ENCODE data around the gene MKKS.

MKKS gene

DNA sequence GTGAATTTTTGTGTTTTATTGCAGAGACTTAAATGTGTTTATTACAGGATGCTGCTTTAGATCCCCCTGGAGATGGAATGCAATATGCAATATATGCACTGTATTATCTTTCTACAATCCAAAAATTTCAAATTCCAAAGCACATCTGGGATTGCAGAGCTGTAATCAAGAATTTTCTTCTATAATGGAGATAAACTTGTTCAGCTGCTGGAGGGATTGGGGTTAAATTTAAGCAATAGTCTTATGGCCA is 66.4 kb downstream of the MKKS start:
- DNase-seq, result no peak

DNA sequence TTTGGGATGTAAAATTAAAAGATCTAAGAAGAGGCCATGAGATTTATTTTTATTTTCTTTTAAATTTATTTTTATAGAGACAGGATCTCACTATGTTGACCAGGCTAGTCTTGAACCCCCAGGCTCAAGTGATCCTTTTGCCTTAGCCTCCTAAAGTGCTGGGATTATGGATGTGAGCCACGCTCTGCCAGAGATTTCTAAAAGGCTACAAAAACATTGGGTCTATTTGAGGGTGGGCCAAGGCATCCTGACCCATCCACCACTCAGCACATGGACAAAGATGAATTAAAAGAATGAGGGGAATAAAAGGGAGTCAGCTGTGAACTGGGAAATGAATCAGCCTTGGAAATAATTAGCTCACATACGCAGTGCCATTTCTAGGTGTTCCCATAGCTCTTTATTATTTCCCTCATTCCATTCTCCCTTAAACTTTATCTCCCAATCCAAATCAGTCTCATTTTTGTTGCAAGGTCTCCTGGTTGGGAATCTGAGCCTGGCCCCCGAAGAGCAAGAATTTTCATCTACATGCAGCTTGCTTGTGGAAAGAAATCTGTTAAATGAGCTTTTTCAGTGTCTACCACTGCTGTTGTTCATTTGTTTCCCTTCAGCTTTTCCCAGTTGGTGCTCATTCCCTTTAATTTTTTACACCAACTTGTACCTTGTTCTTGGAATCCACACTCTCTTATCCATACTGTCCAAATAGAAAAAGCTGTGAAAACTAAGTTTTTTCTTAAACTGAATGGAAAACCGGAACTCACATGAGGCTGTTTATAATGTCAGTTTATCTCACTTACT is 66.9 kb downstream of the MKKS start:
- no peak for DNase-seq

- DNase-seq, result no peak
These were observed 71.3 kb downstream of the MKKS start for GRCh38 chr20:10362674-10363073.

- DNase-seq, result no peak
These were observed 73.1 kb downstream of the MKKS start for GRCh38 chr20:10360878-10361277.

DNA sequence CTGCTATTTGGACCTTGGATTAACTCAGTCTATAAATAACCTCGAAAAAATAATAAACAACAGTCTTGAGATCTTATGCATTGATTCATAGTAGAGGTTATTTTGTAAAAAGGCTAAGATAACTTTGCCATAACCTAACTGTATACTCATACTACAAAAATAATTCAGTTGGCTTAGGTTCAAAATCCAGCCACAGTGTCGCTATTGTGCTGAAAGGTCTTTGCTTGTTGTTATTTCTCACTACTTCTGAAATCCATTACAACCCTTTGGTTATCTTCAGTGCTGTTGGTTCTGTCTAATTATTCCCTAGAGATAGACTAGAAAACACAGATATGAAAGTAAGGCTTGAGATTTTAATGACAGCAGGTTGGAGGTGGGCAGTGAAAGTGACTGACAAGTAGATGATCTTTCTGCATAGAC is 74.4 kb downstream of the MKKS start:
- DNase-seq, result no peak

DNA sequence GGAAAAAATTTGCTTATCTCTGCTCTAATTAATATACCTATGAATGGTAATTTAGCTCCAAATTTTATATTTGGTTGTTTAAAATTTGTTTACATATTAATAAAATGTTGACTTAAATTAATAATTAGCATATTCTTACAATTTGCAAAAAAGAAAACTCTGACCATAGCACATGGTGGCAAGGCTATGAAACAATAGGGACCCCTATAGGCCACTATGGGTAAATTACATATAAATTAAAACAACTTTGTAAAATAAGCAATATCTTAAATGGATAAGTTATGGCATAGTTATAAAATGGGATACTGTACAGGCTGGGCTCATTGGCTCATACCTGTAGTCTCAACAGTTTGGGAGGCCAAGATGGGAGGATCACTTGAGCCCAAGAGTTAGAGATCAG is 76.0 kb downstream of the MKKS start:
- no peak for DNase-seq

- DNase-seq, result no peak
These were observed 76.8 kb downstream of the MKKS start for GRCh38 chr20:10357061-10357708.

- no peak for DNase-seq
These were observed 77.4 kb downstream of the MKKS start for GRCh38 chr20:10356628-10357027.

- no peak for DNase-seq
These were observed 80.8 kb downstream of the MKKS start for GRCh38 chr20:10352934-10353824.
